NOMO-1 (cell line): ENCODE measurements around the gene SLC8A1.
A peak's percentile ranks its signal among the peaks of the same experiment; 100 is the strongest.

Experiments used
- DNase-seq, 2 experiments: peaks; one replicate each; lab custom pipeline; 2025; ENCODE audit not compliant: unreplicated experiment in 2 of 2; lab: John Stamatoyannopoulos, UW

Gene SLC8A1

GRCh38 chr2:40213071-40213470 is 238.8 kb downstream of the SLC8A1 start:
- no peak for DNase-seq

GRCh38 chr2:40210968-40211353 is 240.9 kb downstream of the SLC8A1 start:
- no peak for DNase-seq

- DNase-seq = no peak
Measured at GRCh38 chr2:40210344-40210967, 241.4 kb downstream of the SLC8A1 start.

DNA sequence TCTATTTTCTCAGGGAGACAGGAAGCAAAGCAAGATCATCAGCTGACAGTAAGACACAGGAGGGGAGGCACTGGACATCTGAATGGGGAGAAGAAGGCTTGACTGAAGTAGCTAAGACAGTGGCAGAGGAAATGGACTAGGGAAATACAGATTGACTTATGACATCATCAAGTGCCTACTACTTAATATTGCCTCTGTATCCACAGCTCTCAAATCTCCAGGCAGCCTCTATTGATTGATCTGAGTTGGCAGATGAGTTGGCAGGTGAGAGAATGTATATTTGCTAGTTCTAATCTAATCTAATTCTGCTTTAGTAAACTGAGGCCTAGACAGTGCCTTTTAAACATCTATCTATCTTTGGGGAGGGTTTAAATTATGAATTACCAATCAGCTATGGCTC is 242.1 kb downstream of the SLC8A1 start:
- DNase-seq = no peak

GRCh38 chr2:40208463-40208862 is 243.4 kb downstream of the SLC8A1 start:
- no peak for DNase-seq

GRCh38 chr2:40204268-40204667 is 247.6 kb downstream of the SLC8A1 start:
- DNase-seq = no peak

GRCh38 chr2:40202798-40203400 is 249.0 kb downstream of the SLC8A1 start:
- no peak for DNase-seq

GRCh38 chr2:40201425-40201824 is 250.5 kb downstream of the SLC8A1 start:
- no peak for DNase-seq

DNA sequence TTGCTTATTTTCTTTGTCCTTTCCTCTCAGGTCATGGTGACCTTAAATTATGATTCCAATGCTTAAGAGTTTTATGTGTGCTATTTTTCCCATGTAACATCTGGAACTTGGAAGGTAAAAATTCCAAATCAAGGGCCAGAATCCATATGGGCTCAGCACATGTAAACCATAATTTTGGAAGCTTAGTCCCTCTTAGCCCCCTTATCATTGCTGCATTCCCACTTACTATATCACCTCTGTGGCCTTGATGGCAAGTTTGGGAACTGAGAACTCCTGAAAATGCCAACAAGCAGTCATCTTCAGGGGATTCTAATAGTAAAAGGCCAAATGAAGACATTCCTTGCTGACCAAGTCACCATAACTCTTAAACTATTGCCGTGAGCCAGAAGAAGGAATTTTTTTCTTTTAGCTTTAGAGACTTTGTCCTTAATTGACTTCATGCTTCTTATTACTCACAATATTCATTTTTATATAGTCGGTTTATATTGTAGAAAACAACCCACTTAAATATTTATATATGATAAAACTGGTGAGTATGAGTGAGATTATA is 251.4 kb downstream of the SLC8A1 start:
- no peak for DNase-seq

DNA sequence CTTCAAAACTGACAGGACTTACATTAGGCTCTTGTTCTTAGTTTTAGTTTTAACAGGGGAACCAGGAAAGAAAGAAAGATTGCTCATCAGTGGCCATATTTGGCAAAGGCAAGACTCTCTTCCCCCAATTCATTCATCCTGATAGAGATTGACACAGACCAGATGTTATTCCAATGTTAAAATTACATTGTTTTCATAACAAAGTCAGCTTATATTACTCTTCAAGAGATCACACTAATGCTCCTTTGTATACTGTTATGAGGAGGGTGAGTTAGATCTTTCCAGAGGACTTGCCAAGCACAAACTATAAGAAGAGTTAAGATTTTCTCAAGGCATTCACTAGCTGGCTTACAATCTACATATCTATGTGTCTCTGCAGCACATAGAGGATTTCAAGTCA is 252.1 kb downstream of the SLC8A1 start:
- DNase-seq = no peak

GRCh38 chr2:40197121-40197520 is 254.8 kb downstream of the SLC8A1 start:
- DNase-seq = no peak

DNA sequence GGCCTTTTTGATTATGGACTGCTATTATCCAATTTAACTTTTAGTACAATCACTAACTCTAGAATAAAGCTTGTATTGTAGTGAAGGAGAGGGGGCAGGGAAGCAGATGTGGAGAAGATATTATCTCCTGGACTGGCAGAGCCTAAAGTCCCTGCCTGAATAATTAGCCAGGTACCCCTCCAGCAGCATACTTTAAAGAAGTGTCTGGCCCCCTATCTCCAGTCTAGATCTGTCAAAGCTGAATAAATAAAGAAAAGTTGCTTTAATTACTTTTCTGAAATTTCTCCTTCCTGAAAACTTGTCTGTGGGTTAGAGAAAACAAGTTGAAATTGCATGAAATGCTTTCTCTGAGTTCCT is 258.2 kb downstream of the SLC8A1 start:
- no peak for DNase-seq

- peak in 1 of 2 experiments; percentile 18 for DNase-seq
Measured at GRCh38 chr2:40192864-40193669, 258.8 kb downstream of the SLC8A1 start.

GRCh38 chr2:40190457-40190856 is 261.4 kb downstream of the SLC8A1 start:
- DNase-seq = no peak

DNA sequence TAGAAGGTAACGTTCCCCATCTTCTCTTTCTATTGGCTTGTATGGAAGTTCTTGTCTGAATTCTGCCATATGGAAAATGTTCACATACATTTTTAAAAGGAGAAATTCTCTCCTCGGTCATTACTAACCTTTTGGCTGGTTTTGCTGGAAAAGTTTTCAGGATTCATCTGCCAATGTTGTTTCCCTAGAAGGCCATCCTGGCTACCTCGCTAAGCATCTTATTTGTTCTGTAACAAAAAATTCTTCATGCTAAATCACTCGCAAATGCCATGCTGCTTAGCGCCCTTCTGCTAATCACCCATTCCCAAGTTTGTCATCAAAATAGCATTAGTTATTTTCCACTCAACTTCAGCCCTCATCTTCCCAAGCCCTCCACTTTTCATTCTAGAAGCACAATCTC is 262.0 kb downstream of the SLC8A1 start:
- DNase-seq = no peak

DNA sequence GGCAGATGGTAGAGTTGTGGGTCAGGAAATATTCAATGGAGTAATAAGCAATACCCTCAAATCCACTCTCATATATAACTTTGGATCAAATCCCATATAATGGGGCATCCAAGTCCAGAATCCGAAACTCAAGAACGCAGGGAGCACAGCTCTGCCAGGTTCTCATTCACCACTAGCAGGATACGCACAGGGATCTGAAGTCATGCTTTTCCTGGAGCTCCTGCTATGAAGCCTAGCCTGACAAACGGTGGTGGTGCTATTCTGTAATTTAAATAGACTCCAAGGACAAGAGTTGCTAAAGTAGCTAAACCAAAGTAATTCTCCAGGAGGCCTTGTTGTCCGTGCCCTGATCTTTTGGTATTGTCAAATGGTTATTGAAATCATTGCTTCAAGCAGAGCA is 264.8 kb downstream of the SLC8A1 start:
- no peak for DNase-seq

GRCh38 chr2:40184551-40184950 is 267.3 kb downstream of the SLC8A1 start:
- no peak for DNase-seq

DNA sequence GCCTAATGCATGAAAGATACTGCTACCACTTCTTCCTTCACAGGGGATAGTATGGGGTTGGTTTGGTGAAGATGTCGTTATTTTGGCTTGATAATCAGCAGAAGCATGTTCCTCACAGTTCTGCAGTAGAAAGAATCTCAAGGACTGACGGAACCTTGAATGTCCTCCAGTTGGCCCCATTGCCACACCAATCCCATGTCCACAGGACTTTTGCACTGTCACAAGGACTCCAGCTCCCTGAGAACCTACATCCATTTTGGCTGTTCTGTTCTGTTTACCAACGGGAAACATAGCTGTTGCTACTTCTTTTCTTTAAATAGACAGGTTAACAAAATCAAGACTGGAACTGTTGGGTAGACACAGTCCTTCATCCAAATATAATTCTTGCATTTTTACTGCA is 270.0 kb downstream of the SLC8A1 start:
- DNase-seq = no peak

- no peak for DNase-seq
Measured at GRCh38 chr2:40179801-40180200, 272.1 kb downstream of the SLC8A1 start.

DNA sequence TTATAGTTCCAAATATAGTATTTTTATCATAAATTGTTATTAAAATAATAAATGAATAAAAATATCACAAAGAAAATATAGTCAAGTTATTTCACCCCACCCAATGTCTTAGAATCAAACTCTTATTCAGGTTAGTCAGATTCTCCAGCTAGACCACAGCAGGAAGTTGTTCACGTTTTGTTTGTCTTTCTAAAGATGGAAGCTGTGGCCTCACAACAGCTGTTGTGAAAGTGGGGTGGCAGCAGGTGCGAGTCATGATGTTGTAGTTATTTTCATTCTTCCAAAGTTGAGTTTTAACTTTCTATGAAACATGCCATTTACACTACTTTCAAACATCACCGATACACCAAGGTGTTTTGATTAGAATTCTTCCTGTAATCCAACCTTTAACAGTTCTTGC is 272.9 kb downstream of the SLC8A1 start:
- DNase-seq = peak in 1 of 2 experiments; percentile 9

DNA sequence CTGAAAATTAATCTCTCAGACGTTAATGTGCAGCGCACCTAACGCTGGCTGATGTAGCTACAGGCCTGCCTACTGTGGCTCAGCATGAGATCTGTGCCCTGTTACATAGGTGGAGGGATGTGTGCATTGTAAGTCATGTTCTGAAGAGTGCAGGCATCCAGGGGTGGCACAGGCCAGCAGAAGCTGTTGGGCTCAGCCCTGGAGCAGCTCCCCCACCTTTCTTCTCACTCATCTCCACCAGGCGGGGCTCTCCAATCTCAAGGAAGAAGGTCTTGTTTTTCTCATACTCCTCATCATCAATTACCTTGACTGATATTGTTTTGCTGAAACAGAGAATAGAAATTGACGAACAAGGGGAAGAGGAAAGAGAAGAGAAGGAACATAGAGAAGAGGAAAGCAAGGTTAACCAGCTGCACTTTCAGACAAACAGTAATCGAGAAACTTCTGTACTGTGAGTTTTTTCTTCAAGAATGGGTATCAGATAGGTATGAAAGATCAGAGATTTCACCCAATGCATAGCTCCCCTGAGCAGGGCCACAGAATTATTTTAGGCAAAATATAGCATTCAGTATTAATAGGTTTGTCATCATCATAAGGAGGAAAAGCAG is 273.6 kb downstream of the SLC8A1 start:
- no peak for DNase-seq
